RPMI7951 (cell line): ENCODE data around the gene PIP5K1B. TPM values are rescaled to one million over a fixed set of nuclear protein-coding genes. Genes with fewer than 3 reads are reported as not detected.

Experiments used
- DNase-seq: peaks from one replicate; pipeline ENCODE4 v3.0.0-alpha.2; 2012; ENCODE audit warnings: low read depth
- total RNA-seq: library from RNA; depleted of rRNA; stranded (reverse); fragments of >200 nt; shearing (Covaris generic); gene quantifications from 2 replicates; pipeline ENCODE4 v1.2.3, GENCODE V29; 2014

PIP5K1B gene
- total RNA-seq, 1 experiment from 2014 or later: not detected

- no peak for DNase-seq
These were observed 247.0 kb downstream of the PIP5K1B start for GRCh38 chr9:68951879-68952659.

GRCh38 chr9:68953771-68954170 lies 248.7 kb downstream of the PIP5K1B start:
- no peak for DNase-seq

- no peak for DNase-seq
These were observed 250.3 kb downstream of the PIP5K1B start for GRCh38 chr9:68955330-68955729.

- no peak for DNase-seq
These were observed 252.4 kb downstream of the PIP5K1B start for GRCh38 chr9:68957479-68957878.

- DNase-seq: no peak
These were observed 256.5 kb downstream of the PIP5K1B start for GRCh38 chr9:68961587-68961986.

- DNase-seq: no peak
These were observed 258.4 kb downstream of the PIP5K1B start for GRCh38 chr9:68963416-68963815.

GRCh38 chr9:68964102-68964541 lies 259.1 kb downstream of the PIP5K1B start:
- no peak for DNase-seq

- no peak for DNase-seq
These were observed 259.7 kb downstream of the PIP5K1B start for GRCh38 chr9:68964765-68965164.

GRCh38 chr9:68966496-68966944 lies 261.5 kb downstream of the PIP5K1B start:
- DNase-seq: no peak

GRCh38 chr9:68967800-68968199 lies 262.8 kb downstream of the PIP5K1B start:
- no peak for DNase-seq

- no peak for DNase-seq
These were observed 264.5 kb downstream of the PIP5K1B start for GRCh38 chr9:68969538-68969937.

GRCh38 chr9:68970151-68970550 lies 265.1 kb downstream of the PIP5K1B start:
- no peak for DNase-seq

GRCh38 chr9:68973619-68974018 lies 268.6 kb downstream of the PIP5K1B start:
- DNase-seq: no peak

- DNase-seq: no peak
These were observed 269.4 kb downstream of the PIP5K1B start for GRCh38 chr9:68974431-68974830.

GRCh38 chr9:68974901-68975300 lies 269.9 kb downstream of the PIP5K1B start:
- DNase-seq: no peak

GRCh38 chr9:68975365-68976043 lies 270.5 kb downstream of the PIP5K1B start:
- no peak for DNase-seq

- no peak for DNase-seq
These were observed 273.0 kb downstream of the PIP5K1B start for GRCh38 chr9:68978066-68978465.

- no peak for DNase-seq
These were observed 273.5 kb downstream of the PIP5K1B start for GRCh38 chr9:68978501-68978900.

GRCh38 chr9:68979538-68980314 lies 274.7 kb downstream of the PIP5K1B start:
- no peak for DNase-seq

GRCh38 chr9:68980341-68980914 lies 275.4 kb downstream of the PIP5K1B start:
- DNase-seq: no peak

GRCh38 chr9:68981789-68982188 lies 276.7 kb downstream of the PIP5K1B start:
- DNase-seq: no peak

GRCh38 chr9:68983008-68983411 lies 278.0 kb downstream of the PIP5K1B start:
- no peak for DNase-seq
